H9 (cell line): Measurements from ENCODE around the gene SLC39A12. TPM values are rescaled to one million over a fixed set of nuclear protein-coding genes. Genes with fewer than 3 reads are reported as not detected.

Experiments used
- DNase-seq: peaks from one replicate; pipeline ENCODE4 v3.0.0-alpha.2; 2017
- H2AFZ ChIP-seq: one replicate; pipeline ENCODE4 v1.6.1; 2013; ENCODE audit warnings: mild to moderate bottlenecking, low read length, control low read depth, moderate library complexity
- H2AK5ac ChIP-seq: 2 replicates; pipeline ENCODE4 v1.6.1; 2013; ENCODE audit warnings: low read length, control low read depth, mixed read lengths; ENCODE audit not compliant: insufficient read length
- H2BK120ac ChIP-seq: one replicate; pipeline ENCODE4 v1.6.1; 2013; ENCODE audit warnings: low read depth, mild to moderate bottlenecking, low read length, control low read depth, inconsistent platforms; ENCODE audit not compliant: poor library complexity, severe bottlenecking
- H2BK12ac ChIP-seq: 2 replicates; pipeline ENCODE4 v1.6.1; 2013; ENCODE audit warnings: low read length, control low read depth, mixed read lengths, low read depth; ENCODE audit not compliant: insufficient read length
- H2BK15ac ChIP-seq: 2 replicates; pipeline ENCODE4 v1.6.1; 2013; ENCODE audit warnings: low read depth, low read length, control low read depth
- H2BK20ac ChIP-seq: one replicate; pipeline ENCODE4 v1.6.1; 2013; ENCODE audit warnings: low read depth, mild to moderate bottlenecking, low read length, control low read depth, inconsistent platforms; ENCODE audit not compliant: poor library complexity, severe bottlenecking
- H2BK5ac ChIP-seq: 2 replicates; pipeline ENCODE4 v1.6.1; 2013; ENCODE audit warnings: low read length, control low read depth, mixed read lengths; ENCODE audit not compliant: insufficient read length
- H3K14ac ChIP-seq: 2 replicates; pipeline ENCODE4 v1.6.1; 2013; ENCODE audit warnings: low read length, control low read depth; ENCODE audit not compliant: insufficient read depth
- H3K18ac ChIP-seq: 2 replicates; pipeline ENCODE4 v1.6.1; 2013; ENCODE audit warnings: low read depth, mild to moderate bottlenecking, mixed read lengths, low read length, control low read depth; ENCODE audit not compliant: insufficient read length
- H3K23ac ChIP-seq: 2 replicates; pipeline ENCODE4 v1.6.1; 2013; ENCODE audit warnings: low read length, control low read depth, mixed read lengths, low read depth; ENCODE audit not compliant: insufficient read length
- H3K23me2 ChIP-seq: 2 replicates; pipeline ENCODE4 v1.6.1; 2013; ENCODE audit warnings: low read depth, mild to moderate bottlenecking, mixed read lengths, low read length, control low read depth; ENCODE audit not compliant: insufficient read length, poor library complexity, severe bottlenecking
- H3K27ac ChIP-seq: 2 replicates; pipeline ENCODE4 v1.5.1; 2013; ENCODE audit warnings: low read length, control low read depth, mixed read lengths, low read depth; ENCODE audit not compliant: insufficient read length
- H3K27me3 ChIP-seq: 2 replicates; pipeline ENCODE4 v1.6.1; 2013; ENCODE audit warnings: low read length, control low read depth, inconsistent platforms; ENCODE audit not compliant: insufficient read depth
- H3K4ac ChIP-seq: 2 replicates; pipeline ENCODE4 v1.6.1; 2013; ENCODE audit warnings: low read depth, mild to moderate bottlenecking, control low read depth, inconsistent platforms, low read length, moderate library complexity
- H3K4me1 ChIP-seq: 2 replicates; pipeline ENCODE4 v1.6.1; 2013; ENCODE audit warnings: low read length, control low read depth, inconsistent platforms; ENCODE audit not compliant: insufficient read depth
- H3K4me2 ChIP-seq: 2 replicates; pipeline ENCODE4 v1.6.1; 2013; ENCODE audit warnings: low read length, control low read depth, mixed read lengths; ENCODE audit not compliant: insufficient read length, insufficient read depth
- H3K56ac ChIP-seq: 2 replicates; pipeline ENCODE4 v1.6.1; 2013; ENCODE audit warnings: low read depth, mild to moderate bottlenecking, mixed read lengths, low read length, control low read depth; ENCODE audit not compliant: insufficient read length
- H3K79me1 ChIP-seq: 2 replicates; pipeline ENCODE4 v1.6.1; 2013; ENCODE audit warnings: low read depth, mild to moderate bottlenecking, moderate library complexity, low read length, control low read depth, inconsistent platforms; ENCODE audit not compliant: insufficient read depth, poor library complexity, severe bottlenecking
- H3K79me2 ChIP-seq: 2 replicates; pipeline ENCODE4 v1.6.1; 2013; ENCODE audit warnings: low read length, control low read depth, inconsistent platforms; ENCODE audit not compliant: insufficient read depth
- H3K9ac ChIP-seq: 2 replicates; pipeline ENCODE4 v1.6.1; 2013; ENCODE audit warnings: low read length, control low read depth, mixed read lengths; ENCODE audit not compliant: insufficient read length; ENCODE audit errors: extremely low read depth
- H3K9me3 ChIP-seq: one replicate; pipeline ENCODE4 v1.6.1; 2013; ENCODE audit warnings: low read depth, low read length, inconsistent platforms; ENCODE audit not compliant: control insufficient read depth
- H3T11ph ChIP-seq: one replicate; pipeline ENCODE4 v1.6.1; 2013; ENCODE audit warnings: mild to moderate bottlenecking, low read length, control low read depth, inconsistent platforms
- H4K20me1 ChIP-seq: one replicate; pipeline ENCODE4 v1.6.1; 2013; ENCODE audit not compliant: control insufficient read depth, insufficient read length, insufficient read depth
- H4K5ac ChIP-seq: 2 replicates; pipeline ENCODE4 v1.6.1; 2013; ENCODE audit warnings: low read depth, mild to moderate bottlenecking, mixed read lengths, low read length, control low read depth; ENCODE audit not compliant: insufficient read length
- H4K8ac ChIP-seq: replicated peaks from 2 replicates; pipeline ENCODE4 v1.6.1; 2013; ENCODE audit warnings: low read length, control low read depth, mixed read lengths, low read depth; ENCODE audit not compliant: insufficient read length
- H4K91ac ChIP-seq: 2 replicates; pipeline ENCODE4 v1.6.1; 2013; ENCODE audit warnings: low read depth, mild to moderate bottlenecking, moderate library complexity, mixed read lengths, low read length, control low read depth; ENCODE audit not compliant: insufficient read length
- H3K27ac Mint-ChIP-seq, 3 experiments: 2 replicates in 2 of 3; 3 replicates in 1 of 3; pipeline ENCODE4 v1.8.0; 2020 to 2021; ENCODE audit warnings: mixed read lengths in 3 of 3, mild to moderate bottlenecking in 1 of 3, moderate library complexity in 1 of 3
- H3K27me3 Mint-ChIP-seq: 2 replicates; pipeline ENCODE4 v1.8.0; 2021; ENCODE audit warnings: low read depth, mild to moderate bottlenecking, moderate library complexity, mixed read lengths
- H3K36me3 Mint-ChIP-seq, 3 experiments: 2 replicates in 2 of 3; 3 replicates in 1 of 3; pipeline ENCODE4 v1.8.0; 2020 to 2021; ENCODE audit warnings: low read depth in 3 of 3, mixed read lengths in 3 of 3; ENCODE audit not compliant: insufficient read depth in 1 of 3
- H3K4me1 Mint-ChIP-seq, 2 experiments: 2 replicates each; pipeline ENCODE4 v1.8.0; 2020; ENCODE audit warnings: mixed read lengths in 2 of 2
- H3K4me3 Mint-ChIP-seq, 2 experiments: 2 replicates in 1 of 2; 3 replicates in 1 of 2; pipeline ENCODE4 v1.8.0; 2020 to 2021; ENCODE audit warnings: mild to moderate bottlenecking in 2 of 2, mixed read lengths in 2 of 2, moderate library complexity in 1 of 2
- H3K9me3 Mint-ChIP-seq, 2 experiments: 2 replicates in 1 of 2; 3 replicates in 1 of 2; pipeline ENCODE4 v1.8.0; 2020; ENCODE audit warnings: mild to moderate bottlenecking in 2 of 2, mixed read lengths in 2 of 2, moderate library complexity in 1 of 2
- CTCF ChIP-seq: fragments of 200-600 bp; sonication (generic); conservative IDR thresholded peaks from 3 replicates; pipeline ENCODE4 v1.8.0; 2021; ENCODE audit warnings: antibody characterized with exemption, mild to moderate bottlenecking
- WGBS: extraction: QIAGEN DNeasy Blood & Tissue Kit; methylation state at CpG from one replicate; pipeline ENCODE4 v1.1.7; 2013; ENCODE audit warnings: missing lambda C conversion rate, low lambda C conversion rate, mixed read lengths; ENCODE audit not compliant: insufficient read length; ENCODE audit errors: extremely low coverage; 5-methylcytosine and 5-hydroxymethylcytosine counted together
- total RNA-seq: library from RNA; stranded (reverse); gene quantifications from 2 replicates; pipeline ENCODE4 v1.2.1, GENCODE V29; 2021

Gene SLC39A12
- total RNA-seq, 1 experiment from 2014 or later = not detected

DNA sequence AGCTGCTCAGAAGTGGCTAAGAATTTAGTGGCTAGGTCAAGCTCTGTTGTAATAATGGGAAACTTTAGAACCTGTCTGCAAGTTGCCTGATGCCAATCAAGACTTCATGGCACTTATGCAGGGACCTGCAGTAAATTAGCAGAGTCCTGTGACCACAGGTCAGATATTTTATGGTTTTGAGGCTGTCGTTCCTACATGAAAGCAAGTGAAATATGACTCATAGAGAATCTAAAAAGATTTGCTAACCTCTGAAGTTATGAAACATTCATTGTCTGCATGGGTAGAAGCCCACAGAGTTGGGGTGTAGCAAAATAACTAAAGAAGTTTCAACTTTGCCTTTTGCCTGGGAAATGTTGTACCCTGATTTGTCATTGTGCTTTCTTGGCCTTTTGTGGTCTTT, 32.3 kb downstream of the SLC39A12 start:
- Mint-ChIP-seq H3K36me3 (no peaks in the 10 kb centered on the region; a peak in 1 of 7 replicates), H3K4me1 (peaks cover 19 to 20% of the 10 kb centered on the region in 2 experiments), H3K9me3 (peaks cover 0 to 2% of the 10 kb centered on the region in 2 experiments; a peak in 1 of 5 replicates), H3K4me3 (no peak overlapping the region), H3K27ac (no peak overlapping the region), H3K27me3 (no peaks in the 10 kb centered on the region)
- Histone ChIP-seq H2BK15ac (no peak overlapping the region), H4K91ac (no peak overlapping the region), H2AK5ac (no peak overlapping the region), H3K4ac (no peak overlapping the region), H3K56ac (no peak overlapping the region), H3K9me3 (no peaks in the 10 kb centered on the region), H3K4me2 (no peak overlapping the region), H4K5ac (no peak overlapping the region), H2BK5ac (no peak overlapping the region), H3K18ac (no peak overlapping the region), H3K79me2 (no peaks in the 10 kb centered on the region), H2BK12ac (no peak overlapping the region), H2AFZ (no peak overlapping the region), H3K27ac (no peak overlapping the region), H2BK20ac (no peak overlapping the region), H3K14ac (no peak overlapping the region), H3K23me2 (no peaks in the 10 kb centered on the region), H3K79me1 (no peaks in the 10 kb centered on the region), H3K27me3 (no peaks in the 10 kb centered on the region), H2BK120ac (no peak overlapping the region), H3K23ac (no peak overlapping the region), H4K8ac (no peak overlapping the region), H4K20me1 (no peaks in the 10 kb centered on the region), H3K4me1 (no peaks in the 10 kb centered on the region; the same call in 1 of the 2 replicates), H3T11ph (no peak overlapping the region), H3K9ac (no peak overlapping the region)
- WGBS = no CpG with 5 or more reads among the region's 1 CpG
- no peak for TF ChIP-seq CTCF
- no peak for DNase-seq
